Endothelial cell of umbilical vein (primary cell): Measurements from ENCODE around the gene LDLRAD4.

Experiments used
- EZH2 ChIP-seq: IDR thresholded peaks from 2 replicates; pipeline ENCODE4 v1.6.1; 2012; ENCODE audit warnings: borderline replicate concordance, low read depth, mild to moderate bottlenecking, moderate library complexity, low read length, inconsistent platforms; ENCODE audit not compliant: severe bottlenecking
- POLR2A ChIP-seq: IDR thresholded peaks from 2 replicates; pipeline ENCODE4 v1.6.1; 2012; ENCODE audit warnings: low read depth, mild to moderate bottlenecking, control low read depth, low read length
- POLR2AphosphoS5 ChIP-seq: IDR thresholded peaks from 2 replicates; pipeline ENCODE4 v1.6.1; 2012; ENCODE audit warnings: low read depth, mild to moderate bottlenecking, control low read depth, low read length, moderate library complexity; ENCODE audit not compliant: insufficient read depth

DNA sequence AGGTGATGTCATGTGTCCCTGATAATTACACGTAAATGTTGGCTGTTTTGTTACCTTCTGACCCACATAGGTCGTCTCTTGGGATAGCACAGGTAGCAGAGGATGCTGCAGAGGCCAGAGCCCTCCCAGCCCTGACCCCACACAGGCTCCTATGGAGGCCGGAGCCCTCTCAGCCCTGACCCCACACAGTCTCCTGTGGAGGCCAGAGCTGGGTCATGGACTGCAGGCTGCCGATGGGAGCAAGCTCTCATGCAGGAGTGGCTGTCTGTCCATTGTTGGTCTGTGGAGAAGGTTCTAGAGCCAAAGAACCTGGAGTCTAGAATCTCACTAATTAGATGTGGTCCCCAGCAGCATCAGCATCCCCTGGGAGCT is 155.5 kb downstream of the LDLRAD4 start:
- no peak for TF ChIP-seq EZH2
- no peak for TF ChIP-seq POLR2AphosphoS5
- TF ChIP-seq POLR2A: no peak
